ENCODE results near the gene THSD4.

GRCh38 chr15:71654720-71655174, 539.5 kb downstream of the THSD4 start:
- TF ChIP-seq CTCF (IDR thresholded peaks at IDR 0.05; ENCODE audit: low read depth, low read length): no peak
- TF ChIP-seq EZH2phosphoT487 (IDR thresholded peaks at IDR 0.05; ENCODE audit: low read depth): no peak

All from OCI-LY3 (cell line).